OCI-LY7 (cell line): ENCODE results near the gene LRPPRC.

ENCODE experiments used
- CTCF ChIP-seq: fragments of 200-600 bp; sonication (generic); conservative IDR thresholded peaks from 2 replicates; pipeline ENCODE4 v1.5.1; 2014; ENCODE audit warnings: mild to moderate bottlenecking, antibody characterized with exemption, low read length, moderate library complexity, mixed read lengths
- EZH2phosphoT487 ChIP-seq: fragments of 200-600 bp; sonication (generic); IDR thresholded peaks from 2 replicates; pipeline ENCODE4 v1.6.1; 2018; ENCODE audit warnings: low read depth, borderline replicate concordance, mild to moderate bottlenecking, mixed run types, antibody characterized with exemption, low read length, moderate library complexity, mixed read lengths

GRCh38 chr2:43855292-43855691 lies 140.5 kb downstream of the LRPPRC start:
- TF ChIP-seq CTCF = no peak
- TF ChIP-seq EZH2phosphoT487 = no peak
